HEK293T (cell line): ENCODE measurements around the gene HAGH.

ENCODE experiments used
- BHLHE40 ChIP-seq: fragments of 450-650 bp; IDR thresholded peaks from 2 replicates; pipeline ENCODE4 v1.6.1; 2016; ENCODE audit warnings: mild to moderate bottlenecking, moderate library complexity, borderline replicate concordance
- CTBP1 ChIP-seq: fragments of 450-650 bp; IDR thresholded peaks from 2 replicates; pipeline ENCODE4 v1.6.1; 2016; ENCODE audit warnings: borderline replicate concordance
- HDGF ChIP-seq: fragments of 450-650 bp; IDR thresholded peaks from 2 replicates; pipeline ENCODE4 v1.6.1; 2017; ENCODE audit warnings: antibody characterized with exemption, borderline replicate concordance
- L3MBTL2 ChIP-seq: fragments of 450-650 bp; conservative IDR thresholded peaks from 2 replicates; pipeline ENCODE4 v1.6.1; 2016; ENCODE audit warnings: mild to moderate bottlenecking
- SP1 ChIP-seq: fragments of 450-650 bp; IDR thresholded peaks from 2 replicates; pipeline ENCODE4 v1.6.1; 2017

DNA sequence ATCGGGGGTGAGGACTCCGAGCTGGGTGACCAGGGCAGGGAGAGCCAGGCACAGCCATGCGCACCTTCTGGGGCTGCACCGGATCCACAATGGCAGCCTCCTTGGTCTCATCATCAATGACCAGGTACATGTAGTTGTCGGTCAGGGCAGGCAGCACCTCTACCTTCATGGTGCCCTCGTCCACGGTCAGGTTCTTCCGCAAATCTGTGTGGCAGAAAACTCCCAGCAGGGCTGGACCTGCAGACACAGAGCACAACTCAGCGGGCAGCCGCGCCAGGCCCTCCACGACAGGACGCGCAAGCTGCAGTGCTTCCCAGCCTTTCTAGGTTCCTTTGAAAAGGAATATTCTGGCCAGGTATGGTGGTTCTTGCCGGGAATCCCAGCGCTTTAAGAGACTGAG lies 3.8 kb downstream of the HAGH start:
- no peak for TF ChIP-seq SP1
- TF ChIP-seq HDGF = no peak
- no peak for TF ChIP-seq BHLHE40
- no peak for TF ChIP-seq L3MBTL2
- TF ChIP-seq CTBP1 = no peak
